ENCODE results near the gene KMT5C.
A peak's percentile ranks its signal among the peaks of the same experiment; 100 is the strongest.
"Not testable (repeated sequence)": the region's sequence is repeated elsewhere in the genome, so short reads cannot be mapped to it uniquely, and the experiment has no call there.

Gene KMT5C

DNA sequence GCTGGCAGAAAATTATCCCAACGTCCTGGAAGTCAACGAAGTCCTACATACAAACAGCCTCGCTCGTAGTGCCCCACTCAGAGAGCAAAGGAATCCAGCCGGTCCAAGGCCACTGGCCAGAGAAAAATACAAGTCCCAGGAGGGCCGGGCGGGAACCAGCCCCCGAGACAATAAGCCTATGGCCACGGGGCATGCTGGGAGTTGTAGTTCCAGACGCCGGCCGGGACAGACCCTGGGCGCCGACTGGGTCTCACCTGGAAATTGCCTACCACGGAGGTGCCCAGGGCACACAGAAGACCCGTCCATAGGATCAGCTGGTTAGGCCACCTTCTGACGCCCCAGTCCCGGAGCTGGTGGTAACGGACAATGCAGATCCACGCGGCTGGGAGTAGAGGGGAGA, 19.9 kb upstream of the KMT5C start:
- DNase-seq = no peak

DNA sequence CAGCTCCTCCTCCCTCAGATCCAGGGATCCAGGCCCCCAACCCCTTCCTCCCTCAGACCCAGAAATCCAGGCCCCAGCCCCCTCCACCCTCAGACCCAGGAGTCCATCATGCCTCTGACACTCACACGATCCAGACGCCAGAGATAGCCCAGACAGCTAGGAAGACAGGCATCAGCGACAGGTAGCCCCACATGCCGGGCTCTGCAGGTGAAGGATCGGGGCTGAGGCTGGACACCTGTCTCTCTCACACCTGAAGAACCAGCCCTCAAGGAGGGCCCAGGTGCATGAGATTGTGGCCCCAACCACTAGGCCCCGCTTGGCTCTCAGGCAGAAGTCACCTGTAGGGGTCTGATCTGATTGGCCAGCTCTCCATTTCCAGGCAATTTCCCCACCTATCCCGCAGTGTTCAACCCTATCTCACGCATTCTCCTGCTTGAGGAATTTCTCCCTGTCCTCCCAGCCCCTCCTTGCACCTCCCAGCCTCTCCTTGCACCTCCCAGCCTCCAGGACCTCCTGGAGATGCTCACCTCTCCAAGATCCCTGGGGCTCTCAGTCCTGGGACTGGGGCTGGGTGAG, 18.7 kb upstream of the KMT5C start:
- no peak for DNase-seq

DNA sequence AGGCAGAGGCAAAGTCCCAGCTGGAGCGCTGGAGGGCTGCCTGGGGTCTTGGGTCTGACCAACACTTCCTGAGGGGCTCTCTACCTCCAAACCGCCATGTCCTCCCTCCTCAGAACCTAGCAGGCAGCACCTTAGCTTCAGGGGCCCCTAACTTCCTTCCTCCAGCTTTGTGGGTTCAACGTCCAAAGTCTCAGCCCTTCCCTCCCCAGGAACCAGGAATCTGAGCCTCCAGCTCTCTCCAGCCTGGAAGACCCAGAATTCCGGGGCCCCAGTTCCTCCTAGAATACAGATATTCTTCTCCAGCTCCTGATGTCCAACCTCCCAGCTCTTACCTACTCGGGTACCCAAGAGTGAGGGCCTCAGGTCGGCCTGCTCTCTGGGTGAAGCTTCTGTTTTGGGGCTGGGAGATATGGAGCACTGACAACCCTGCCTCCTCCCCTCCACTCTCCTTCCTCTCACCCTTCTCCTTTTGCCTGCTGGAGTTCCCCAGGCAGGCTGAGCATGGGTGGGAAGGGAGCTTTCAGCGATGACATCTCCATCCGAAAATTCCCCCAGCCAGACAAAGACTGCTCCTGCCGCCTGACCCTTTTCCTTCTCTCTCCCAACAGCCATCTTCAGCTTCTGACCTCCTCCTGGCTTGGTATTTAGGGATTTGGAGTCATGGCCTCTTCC, 18.1 kb upstream of the KMT5C start:
- no peak for DNase-seq

DNA sequence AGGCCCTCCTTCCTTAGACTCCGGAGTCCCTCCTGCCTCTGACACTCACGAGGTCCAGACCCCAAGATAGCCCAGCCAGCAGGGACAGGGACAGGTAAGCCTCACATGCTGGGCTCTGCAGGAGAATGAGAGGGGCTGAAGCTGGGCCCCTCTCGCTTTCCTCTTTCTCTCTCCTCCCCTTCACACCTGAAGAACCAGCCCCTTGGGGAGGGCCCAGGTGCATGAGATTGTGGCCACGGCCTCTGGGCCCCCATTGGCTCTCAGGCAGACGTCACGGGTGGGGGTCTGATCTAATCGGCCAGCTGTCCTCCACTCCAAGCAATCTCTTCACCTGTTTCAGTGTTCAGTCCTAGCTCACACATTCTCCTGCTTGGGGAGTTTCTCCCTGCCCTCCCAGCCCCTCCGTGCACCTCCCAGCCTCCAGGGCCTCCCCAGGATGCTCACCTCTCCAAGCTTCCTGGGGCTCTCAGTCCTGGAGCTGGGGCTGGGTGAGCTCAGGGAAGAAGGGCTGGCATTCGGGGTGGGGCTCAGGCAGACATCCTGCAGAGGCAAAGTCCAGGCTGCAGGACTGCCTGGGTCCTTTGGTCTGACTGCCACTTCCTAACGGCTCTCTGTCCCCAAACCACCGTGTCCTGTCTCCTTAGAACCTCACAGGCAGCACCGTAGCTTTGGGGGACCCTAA, 17.3 kb upstream of the KMT5C start:
- no peak for DNase-seq

DNA sequence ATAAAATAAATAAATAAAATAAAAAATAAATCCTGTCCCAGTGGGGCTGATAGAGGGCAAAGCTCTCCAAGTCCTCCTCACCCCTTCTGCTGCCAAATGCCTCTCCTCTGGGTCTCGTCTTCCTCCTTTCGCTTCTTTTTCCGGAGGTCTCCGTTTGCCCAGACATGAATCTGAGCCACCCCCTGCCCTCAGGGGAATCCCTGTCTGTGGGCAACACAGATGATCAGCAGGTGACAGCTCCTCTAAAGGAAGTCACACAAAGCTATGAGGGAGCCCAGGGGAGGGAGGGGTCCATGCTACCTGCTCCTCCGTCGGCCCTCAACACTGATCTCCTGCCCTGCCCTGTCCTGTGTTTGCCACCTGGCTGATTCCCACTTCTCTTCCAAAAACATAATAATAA, 15.0 kb upstream of the KMT5C start:
- no peak for DNase-seq

DNA sequence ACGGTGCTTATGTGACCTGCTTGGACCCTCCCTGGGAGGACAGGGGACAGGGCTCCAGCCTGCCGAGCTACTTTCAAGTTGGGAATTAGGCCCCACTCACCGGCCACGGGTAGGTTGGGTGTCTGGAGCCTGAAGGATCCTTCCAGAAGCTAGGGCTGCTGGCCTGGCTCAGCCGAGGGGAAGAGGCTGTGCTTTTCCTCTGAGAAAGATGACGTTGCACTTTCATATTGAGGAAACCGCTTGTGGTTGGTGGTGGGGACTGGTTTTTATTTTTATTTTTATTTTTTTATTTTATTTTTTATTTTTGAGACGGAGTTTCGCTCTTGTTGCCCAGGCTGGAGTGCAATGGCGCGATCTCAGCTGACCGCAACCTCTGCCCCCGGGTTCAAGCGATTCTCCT, 14.5 kb upstream of the KMT5C start, which contains the start of gene TMEM150B:
TMEM150B (minus strand) TSS at position 170 of the 400 bp plus-strand sequence. CDS start 4,305 bp downstream, outside the sequence.
- no peak for DNase-seq

DNA sequence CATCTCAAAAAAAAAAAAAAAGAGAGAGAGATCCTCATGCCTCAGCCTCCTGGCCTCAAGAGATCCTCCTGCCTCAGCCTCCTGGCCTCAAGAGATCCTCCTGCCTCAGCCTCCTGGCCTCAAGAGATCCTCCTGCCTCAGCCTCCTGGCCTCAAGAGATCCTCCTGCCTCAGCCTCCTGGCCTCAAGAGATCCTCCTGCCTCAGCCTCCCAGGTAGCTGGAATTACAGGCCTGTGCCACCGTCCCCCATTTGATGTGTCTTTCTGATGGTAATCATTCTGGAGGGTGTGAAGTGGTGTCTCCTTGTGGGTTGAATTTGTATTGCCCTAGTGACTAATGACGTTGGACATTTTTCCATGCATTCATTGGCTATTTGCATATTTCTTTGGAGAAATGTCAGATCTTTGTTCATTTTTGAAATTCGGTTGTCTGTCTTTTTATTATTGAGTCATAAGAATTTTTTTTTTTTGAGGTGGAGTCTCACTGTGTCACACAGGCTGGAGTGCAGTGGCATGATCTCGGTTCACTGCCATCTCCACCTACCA, 10.8 kb upstream of the KMT5C start:
- DNase-seq = not testable (repeated sequence)

DNA sequence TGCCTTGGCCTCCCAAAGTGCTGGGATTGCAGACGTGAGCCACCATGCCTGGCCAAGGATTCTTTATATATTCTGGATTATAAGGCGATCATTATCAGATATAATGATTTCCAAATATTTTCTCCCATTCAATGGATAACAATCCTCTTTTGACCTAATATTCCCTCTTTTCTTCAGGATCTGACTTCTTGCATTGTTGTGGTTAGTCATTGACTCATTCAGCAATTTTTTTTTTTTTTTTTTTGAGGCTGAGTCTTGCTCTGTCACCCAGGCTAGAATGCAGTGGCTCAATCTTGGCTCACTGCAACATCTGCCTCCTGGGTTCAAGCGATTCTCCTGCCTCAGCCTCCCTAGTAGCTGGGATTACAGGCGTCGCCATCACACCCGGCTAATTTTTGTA, 9.9 kb upstream of the KMT5C start:
- DNase-seq = not testable (repeated sequence)

DNA sequence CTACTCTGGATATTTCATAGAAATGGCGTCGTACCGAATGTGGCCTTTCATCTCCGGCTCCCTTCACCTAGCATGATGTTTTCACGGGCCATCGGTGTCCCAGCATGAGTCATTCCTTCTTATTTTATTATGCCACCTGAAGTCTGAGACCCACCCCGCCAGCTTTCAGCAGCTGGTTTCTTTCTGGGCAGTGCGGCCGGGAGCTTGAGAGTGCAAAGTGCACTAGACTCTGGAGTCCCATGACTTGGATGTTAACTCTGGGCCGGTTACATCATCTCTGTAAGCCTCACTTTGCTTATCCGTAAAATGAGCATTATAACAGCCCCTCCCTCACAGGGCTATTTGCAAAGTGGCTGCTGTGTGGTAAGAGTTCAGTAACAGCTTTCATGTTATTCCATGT, 5.8 kb upstream of the KMT5C start:
- no peak for DNase-seq

DNA sequence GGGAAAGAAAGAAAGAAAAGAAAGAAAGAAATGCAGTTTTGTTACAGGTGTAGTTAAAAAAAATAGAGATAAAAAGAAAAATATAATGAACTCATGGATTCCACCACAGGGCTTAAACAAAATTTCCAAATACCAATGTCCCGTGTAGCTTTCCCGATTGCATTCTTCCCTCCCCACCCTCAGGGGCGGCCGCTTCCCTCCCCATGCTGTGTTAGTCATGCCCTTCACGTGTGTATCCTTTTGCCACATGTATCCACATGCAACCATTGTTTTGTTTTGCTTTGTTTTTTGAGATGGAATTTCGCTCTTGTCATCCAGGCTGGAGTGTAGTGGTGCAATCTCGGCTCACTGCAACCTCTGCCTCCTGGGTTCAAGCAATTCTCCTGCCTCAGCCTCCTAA, 3.6 kb upstream of the KMT5C start:
- DNase-seq = no peak

DNA sequence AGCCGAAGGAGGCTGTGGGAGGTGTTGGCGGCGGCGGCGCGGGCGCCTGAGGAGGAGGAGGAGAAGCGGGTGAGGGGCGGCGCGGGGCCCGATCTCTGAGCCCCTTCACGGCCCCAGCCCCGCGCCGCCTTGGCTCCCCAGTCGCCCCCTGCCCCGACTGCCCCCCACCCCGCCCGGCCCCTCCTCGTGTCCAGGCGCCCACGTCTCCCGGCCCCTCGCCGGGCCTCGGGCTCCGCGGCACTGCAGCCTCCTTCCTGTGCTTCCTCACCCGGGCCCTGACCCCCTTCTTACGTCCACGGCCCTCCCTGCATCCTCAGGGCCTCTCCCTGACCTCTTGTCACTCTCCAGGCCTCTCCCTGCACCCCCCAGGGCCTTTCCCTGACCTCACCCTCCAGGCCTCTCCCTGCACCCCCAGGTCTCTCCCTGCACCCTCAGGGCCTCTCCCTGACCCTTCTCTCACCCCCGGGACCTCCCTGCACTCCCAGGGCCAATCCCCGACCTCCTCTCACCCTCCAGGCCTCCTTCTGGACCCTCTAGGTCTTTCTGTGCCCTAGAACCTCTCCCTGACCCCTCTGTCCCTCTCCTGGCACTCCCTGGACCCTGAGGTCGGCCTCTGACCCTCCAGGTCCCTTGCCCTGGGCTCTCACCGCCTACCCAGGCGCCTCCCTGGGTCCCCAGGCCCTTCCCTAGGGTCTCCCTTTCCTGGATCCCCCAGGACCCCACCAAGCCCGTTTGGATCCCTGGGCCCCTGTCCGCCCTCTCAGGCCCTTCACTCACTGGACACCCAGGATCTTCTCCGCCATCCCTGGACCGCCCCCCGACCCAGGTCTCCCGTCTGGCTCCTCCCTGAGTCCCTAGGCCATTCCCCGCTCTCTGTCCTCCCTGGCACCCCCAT, 460 bp downstream of the KMT5C start:
- no peak for DNase-seq

DNA sequence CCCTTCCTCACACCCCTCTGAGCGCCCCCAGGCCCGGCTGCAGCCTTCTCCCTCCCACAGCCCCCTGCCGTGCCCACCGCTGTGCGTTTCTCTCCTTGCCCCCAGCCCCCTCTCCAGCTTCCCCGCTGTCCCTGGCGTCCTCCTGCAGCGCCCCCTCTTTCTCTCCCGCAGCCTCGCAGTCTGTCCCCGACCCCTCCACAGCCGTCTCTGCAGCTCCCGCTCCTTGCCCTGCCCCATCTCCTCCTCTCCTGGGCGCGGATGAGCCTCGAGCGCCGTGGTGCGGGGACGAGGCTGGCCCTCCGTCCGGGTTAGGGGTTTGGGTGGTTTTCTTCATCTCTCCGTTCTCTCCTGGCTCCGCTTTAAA, 1.1 kb downstream of the KMT5C start:
- no peak for DNase-seq

DNA sequence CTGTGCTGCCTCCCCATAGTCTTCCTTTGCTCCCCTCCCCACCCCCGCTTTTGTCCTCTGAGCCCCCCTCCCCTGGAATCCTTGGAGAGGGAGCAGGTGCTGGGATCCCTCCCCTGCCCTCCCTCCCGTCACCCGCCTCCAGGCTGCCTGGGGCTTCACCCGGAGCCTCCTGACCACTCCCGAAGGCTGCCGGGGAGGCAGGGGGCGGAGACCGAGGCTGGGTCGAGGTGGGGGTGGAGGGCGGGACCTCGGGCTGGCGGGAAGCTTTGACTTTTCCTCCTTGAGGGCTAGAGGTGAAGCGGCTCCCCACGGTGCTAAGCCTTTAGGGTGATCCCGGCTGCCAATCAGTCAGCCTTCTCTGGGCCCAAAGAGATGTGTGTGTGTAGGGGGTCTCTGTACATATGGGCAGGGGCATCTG, 1.5 kb downstream of the KMT5C start:
- DNase-seq = peak; percentile 44

DNA sequence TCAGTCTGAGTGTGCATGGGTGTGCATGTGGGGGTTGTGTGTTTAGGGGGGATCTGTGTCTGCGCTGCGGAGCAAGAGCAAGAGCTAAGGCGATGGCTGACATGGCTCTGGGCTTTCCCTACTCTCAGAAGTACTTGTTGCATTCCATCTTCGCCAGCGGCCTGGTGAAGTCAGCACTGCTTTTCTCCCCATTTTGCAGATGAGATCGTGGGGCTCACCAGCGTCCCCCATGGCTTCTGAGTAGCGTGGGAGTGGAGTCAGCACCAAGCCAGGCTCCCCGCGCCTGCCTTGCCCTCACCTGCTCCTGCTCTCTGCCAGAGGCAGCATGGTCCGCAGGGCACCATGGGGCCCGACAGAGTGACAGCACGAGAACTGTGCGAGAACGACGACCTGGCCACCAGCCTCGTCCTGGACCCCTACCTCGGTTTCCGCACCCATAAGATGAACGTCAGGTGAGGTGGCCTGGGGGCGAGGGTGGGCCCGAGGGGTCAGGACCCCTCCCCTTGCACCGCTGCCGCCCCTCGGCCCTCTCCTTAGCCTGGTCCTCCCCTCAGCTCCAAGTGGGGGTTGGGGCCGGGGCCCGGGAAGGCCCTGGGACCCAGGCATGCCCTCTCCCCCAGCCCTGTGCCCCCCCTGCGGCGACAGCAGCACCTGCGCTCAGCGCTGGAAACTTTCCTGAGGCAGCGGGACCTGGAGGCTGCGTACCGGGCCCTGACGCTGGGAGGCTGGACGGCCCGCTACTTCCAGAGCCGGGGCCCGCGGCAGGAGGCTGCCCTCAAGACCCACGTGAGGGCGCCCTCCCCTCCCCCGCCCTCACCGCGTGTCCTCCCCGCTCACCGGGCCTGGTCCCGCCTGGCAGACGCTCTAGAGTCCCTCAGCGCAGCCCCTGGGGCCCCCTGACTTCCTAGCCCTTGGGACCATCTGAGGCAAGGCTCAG, 2.2 kb downstream of the KMT5C start:
- DNase-seq = no peak

DNA sequence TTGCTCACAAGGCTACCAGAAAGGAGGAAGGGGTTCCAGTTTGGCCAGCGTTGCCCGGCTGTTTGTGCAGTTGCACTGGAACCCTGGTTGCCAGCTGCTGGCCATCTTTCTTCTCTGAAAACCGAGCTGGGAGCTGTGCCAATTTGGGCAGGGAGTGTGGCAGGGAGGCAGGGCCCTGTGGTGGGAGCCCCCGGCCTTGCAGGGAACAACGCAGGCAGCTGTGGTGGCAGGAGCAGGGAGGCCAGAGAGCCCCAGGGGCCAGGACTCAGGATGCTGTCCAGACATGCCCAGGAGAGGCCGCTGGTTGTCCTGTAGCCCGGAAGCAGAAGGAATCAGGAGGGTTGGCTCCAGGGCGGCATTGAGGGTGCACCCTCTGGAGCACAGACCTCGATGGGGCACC, 4.8 kb downstream of the KMT5C start:
- DNase-seq = no peak

DNA sequence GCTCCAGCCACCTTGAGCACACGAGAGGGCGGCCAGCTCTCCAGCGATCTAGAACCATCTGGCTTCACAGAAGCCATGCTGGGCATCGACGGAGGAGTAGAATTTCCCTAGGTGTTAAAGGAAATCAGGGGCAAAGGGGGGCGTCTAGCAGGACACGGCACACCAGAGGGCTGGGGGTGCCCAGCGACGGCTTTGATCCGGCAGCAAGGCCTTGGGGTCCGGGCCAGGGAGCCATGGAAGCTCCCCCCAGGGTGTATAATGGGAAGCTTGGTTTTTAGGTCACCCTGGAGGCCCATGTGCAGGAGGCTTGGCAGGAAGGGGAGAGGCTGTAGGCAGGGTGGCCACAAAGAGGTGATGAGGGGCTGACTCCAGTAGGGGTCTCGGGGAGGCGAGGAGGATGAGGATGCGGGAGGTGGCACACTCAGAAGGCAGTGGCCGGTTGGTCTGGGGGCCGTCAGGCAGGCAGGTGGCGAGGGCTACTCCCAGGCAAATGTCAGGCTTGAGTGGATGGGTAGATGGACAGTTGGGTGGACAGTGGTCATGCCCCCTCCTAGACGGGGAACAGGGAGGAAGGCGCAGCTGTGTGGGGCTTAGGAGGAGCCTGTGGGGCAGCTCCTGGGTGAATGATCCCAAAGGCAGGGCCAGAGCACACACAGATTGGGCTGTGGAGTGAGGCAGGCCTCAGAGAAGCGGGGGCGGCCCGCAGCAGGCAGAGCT, 5.6 kb downstream of the KMT5C start:
- no peak for DNase-seq

DNA sequence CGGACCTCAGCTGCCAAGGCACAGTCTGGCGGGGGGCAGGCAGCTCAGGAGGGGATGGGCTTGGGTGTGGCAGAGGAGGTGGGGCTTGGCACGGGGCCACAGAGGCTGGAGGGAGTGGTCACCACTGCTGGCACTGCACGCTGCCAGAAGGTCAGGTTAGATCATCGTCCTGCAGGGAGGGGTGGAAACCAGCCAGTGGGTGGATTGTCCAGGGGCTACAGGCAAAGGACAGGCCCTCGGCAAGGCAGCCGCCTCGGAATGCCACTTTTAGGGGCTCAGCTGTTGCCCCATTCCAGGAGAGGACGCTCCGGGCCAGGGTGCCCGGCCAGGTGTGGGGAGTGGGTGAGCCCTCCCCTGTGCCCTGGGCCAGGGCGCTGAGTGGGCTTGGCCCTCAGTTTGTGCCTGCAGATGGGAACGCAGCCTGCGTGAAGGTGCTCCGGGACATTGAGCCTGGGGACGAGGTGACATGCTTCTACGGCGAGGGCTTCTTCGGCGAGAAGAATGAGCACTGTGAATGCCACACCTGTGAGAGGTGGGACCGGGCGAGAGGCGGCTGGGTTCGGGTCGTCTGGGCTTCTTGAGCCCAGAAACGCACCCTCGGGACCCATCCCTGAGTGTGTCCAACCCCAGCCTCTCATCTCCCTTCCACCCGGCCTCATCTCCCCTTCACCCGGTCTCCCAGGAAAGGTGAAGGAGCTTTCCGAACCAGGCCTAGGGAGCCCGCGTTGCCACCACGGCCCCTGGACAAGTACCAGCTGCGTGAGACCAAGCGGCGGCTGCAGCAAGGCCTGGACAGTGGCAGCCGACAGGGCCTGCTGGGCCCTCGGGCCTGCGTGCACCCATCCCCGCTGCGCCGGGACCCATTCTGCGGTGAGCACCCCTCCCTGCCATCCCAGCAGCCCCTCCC, 6.4 kb downstream of the KMT5C start:
- no peak for DNase-seq

DNA sequence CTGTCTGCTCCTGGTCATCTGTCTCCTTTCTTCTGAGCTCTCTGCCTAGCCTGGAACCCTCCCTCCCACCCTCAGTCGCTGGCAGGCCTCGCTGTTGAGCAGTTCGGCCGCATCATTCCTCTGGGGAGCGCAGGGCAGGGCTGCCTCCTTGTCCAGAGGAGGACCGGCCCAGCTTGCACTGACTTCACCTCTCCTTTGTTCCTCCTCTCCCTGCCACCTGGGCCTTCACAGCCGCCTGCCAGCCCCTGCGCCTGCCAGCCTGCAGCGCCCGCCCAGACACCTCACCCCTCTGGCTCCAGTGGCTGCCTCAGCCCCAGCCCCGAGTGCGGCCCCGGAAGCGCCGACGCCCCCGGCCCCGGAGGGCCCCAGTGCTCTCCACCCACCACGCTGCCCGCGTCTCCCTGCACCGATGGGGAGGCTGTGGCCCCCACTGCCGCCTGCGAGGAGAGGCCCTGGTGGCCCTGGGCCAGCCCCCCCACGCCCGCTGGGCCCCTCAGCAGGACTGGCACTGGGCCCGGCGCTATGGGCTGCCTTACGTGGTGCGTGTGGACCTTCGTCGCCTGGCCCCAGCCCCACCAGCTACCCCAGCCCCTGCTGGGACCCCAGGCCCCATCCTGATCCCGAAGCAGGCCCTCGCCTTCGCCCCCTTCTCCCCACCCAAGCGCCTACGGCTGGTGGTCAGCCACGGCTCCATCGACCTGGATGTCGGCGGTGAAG, 7.2 kb downstream of the KMT5C start:
- no peak for DNase-seq

DNA sequence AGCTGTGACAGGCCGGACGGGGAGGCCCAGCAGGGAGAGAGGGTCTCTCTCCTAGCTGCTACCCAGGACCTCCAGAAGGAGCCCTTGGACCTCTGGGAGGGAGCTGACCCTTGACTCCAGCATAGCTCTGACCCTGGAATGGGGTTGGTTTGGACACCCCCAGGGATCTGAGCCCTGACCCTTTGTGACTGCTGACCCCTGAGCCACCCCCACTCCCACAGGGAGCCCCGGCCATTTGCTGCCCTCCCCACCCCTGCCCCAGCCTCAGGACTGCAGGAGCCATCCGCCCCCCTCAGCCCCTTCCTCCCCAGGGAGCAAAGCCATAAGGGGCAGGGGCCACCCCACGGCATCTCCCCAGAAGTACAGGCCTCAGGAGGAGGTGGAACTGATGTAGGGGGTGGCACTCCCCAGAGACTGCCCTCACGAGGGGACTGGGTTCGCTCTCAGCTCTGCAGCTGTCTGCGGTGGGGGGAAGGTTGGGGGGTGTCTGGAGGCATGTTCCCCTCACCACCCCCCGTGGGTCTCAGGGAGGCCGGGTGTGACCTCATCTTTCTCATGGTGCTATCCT, 7.8 kb downstream of the KMT5C start:
- no peak for DNase-seq
